SW 1271 (cell line): Measurements from ENCODE around the gene TPP2.

Experiments used
- DNase-seq, 2 experiments: peaks; one replicate each; lab custom pipeline; 2025; lab: John Stamatoyannopoulos, UW

The TPP2 gene

GRCh38 chr13:102596147-102597028, at the start of gene TPP2:
TSS of gene TPP2 (plus strand) at chr13:102596986. CDS start at chr13:102597039, 53 bp downstream.
- DNase-seq: peak; percentile 40 to 76

GRCh38 chr13:102548811-102549210, 48.0 kb upstream of the TPP2 start:
- no peak for DNase-seq

- no peak for DNase-seq
Measured at GRCh38 chr13:102550507-102550906, 46.3 kb upstream of the TPP2 start.

GRCh38 chr13:102555914-102556553, 40.8 kb upstream of the TPP2 start:
- DNase-seq: peak in 1 of 2 experiments; percentile 5

GRCh38 chr13:102556806-102557205, 40.0 kb upstream of the TPP2 start:
- no peak for DNase-seq

- DNase-seq: no peak
Measured at GRCh38 chr13:102558029-102558428, 38.8 kb upstream of the TPP2 start.

GRCh38 chr13:102561933-102562332, 34.9 kb upstream of the TPP2 start:
- DNase-seq: no peak

GRCh38 chr13:102563267-102563666, 33.5 kb upstream of the TPP2 start:
- DNase-seq: no peak

- no peak for DNase-seq
Measured at GRCh38 chr13:102564564-102564963, 32.2 kb upstream of the TPP2 start.

- no peak for DNase-seq
Measured at GRCh38 chr13:102566513-102566912, 30.3 kb upstream of the TPP2 start.

GRCh38 chr13:102567857-102568256, 28.9 kb upstream of the TPP2 start:
- no peak for DNase-seq

- no peak for DNase-seq
Measured at GRCh38 chr13:102569488-102569887, 27.3 kb upstream of the TPP2 start.

- no peak for DNase-seq
Measured at GRCh38 chr13:102571075-102571474, 25.7 kb upstream of the TPP2 start.

- no peak for DNase-seq
Measured at GRCh38 chr13:102572323-102572722, 24.5 kb upstream of the TPP2 start.

- DNase-seq: peak in 1 of 2 experiments; percentile 1
Measured at GRCh38 chr13:102580552-102581169, 16.1 kb upstream of the TPP2 start.

GRCh38 chr13:102582256-102582655, 14.5 kb upstream of the TPP2 start:
- DNase-seq: no peak

GRCh38 chr13:102584434-102584833, 12.4 kb upstream of the TPP2 start:
- no peak for DNase-seq

GRCh38 chr13:102586615-102587014, 10.2 kb upstream of the TPP2 start:
- no peak for DNase-seq

- no peak for DNase-seq
Measured at GRCh38 chr13:102587916-102588315, 8.9 kb upstream of the TPP2 start.

GRCh38 chr13:102589301-102589822, 7.4 kb upstream of the TPP2 start:
- DNase-seq: no peak

GRCh38 chr13:102591988-102592781, 4.6 kb upstream of the TPP2 start:
- peak in 1 of 2 experiments; percentile 43 for DNase-seq

- DNase-seq: no peak
Measured at GRCh38 chr13:102593466-102593865, 3.3 kb upstream of the TPP2 start.
